Measurements from ENCODE around the gene CLCN7.

Gene CLCN7

DNA sequence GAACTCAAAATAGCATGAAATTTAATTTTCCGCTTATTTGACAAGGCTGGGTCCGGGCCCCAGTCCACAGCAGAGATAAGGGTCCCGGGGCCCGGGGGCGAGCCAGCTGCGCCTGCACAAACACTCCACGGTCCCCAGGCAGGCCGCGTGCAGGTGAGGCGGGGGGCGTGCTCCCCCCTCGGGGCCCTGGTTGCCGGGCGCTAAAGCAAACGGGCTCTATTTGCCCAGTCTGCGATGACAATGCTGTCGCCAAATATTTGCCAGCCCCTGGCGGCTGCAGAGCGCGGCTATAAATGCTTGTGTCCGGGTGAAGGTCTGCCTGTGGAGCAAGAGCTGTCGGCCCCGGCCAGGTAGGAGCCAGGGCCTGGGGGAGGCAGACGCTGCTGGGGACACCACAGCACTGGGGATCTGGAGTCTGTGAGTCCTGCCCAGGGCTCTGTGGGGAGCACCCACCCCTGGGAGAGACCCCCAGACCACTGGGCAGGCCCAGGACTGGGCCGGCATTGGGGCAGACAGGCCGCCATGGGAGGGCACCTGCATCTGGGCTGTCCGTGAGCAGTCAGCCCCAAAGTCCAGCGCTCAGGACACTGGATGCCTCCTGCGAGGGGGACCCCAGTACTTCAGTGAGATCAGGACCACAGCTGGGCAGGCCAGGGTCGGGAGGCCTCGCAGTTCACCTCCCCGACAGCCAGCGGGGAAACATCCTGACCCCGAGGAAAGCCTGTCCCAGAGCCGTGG lies 43.9 kb downstream of the CLCN7 start, which contains the start of gene PERCC1:
Gene PERCC1, plus strand, starts transcription at position 320 of the 738 bp plus-strand sequence. CDS start 1,516 bp downstream, outside the sequence.
- DNase-seq (ENCODE audit: low read depth), result no peak

DNA sequence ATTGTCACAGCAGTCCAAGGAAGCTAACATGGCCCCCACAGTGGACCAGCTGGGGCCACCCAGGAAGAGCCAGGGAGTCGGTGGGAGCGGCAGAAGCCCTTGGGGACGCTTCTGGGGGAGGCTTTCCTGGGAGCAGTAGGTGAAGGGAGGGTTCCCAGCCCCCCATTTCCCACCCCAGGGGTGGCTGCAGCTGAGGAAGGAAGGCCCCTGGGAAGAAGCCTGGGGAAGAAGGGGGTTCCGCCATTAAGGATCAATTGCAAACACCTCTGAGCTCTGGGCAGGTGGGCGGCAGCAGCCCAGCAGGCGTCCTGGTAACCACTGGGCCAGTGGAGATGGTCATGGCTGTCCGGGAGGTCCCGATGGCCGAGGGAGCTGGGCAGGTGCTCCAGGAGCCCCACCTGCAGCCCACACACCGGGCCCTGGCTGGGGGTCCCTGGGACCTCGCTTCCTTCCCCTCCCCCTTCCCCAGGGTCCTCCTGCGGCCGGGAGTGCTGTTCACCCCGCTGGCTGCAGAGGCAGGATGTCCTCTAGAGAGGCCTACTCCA lies 44.5 kb downstream of the CLCN7 start:
- no peak for DNase-seq (ENCODE audit: low read depth)

DNA sequence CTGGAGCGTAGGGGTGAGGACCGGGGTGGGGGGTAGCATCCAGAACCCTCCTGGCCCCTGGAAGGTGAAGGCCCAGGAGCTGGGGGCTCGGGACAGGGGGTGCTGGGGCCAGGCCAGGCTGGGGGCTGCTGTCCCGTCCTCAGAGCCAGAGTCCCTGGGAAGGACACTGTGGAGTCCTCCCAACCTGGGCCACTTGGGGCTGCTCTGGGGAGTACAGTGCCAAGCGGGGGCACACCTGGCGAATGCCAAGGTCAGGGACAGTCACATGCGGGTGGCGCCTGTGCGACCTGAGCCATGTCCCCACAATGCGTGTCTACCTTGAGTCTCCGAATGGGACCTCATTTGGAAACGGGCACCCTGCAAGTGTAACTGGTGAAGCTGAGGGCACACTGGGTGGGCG lies 45.2 kb downstream of the CLCN7 start:
- DNase-seq (ENCODE audit: low read depth), result no peak

- DNase-seq (ENCODE audit: low read depth), result no peak
These were observed 45.8 kb downstream of the CLCN7 start for GRCh38 chr16:1429012-1429411.

GRCh38 chr16:1428511-1428910 lies 46.3 kb downstream of the CLCN7 start:
- DNase-seq (ENCODE audit: low read depth), result peak; percentile 28

DNA sequence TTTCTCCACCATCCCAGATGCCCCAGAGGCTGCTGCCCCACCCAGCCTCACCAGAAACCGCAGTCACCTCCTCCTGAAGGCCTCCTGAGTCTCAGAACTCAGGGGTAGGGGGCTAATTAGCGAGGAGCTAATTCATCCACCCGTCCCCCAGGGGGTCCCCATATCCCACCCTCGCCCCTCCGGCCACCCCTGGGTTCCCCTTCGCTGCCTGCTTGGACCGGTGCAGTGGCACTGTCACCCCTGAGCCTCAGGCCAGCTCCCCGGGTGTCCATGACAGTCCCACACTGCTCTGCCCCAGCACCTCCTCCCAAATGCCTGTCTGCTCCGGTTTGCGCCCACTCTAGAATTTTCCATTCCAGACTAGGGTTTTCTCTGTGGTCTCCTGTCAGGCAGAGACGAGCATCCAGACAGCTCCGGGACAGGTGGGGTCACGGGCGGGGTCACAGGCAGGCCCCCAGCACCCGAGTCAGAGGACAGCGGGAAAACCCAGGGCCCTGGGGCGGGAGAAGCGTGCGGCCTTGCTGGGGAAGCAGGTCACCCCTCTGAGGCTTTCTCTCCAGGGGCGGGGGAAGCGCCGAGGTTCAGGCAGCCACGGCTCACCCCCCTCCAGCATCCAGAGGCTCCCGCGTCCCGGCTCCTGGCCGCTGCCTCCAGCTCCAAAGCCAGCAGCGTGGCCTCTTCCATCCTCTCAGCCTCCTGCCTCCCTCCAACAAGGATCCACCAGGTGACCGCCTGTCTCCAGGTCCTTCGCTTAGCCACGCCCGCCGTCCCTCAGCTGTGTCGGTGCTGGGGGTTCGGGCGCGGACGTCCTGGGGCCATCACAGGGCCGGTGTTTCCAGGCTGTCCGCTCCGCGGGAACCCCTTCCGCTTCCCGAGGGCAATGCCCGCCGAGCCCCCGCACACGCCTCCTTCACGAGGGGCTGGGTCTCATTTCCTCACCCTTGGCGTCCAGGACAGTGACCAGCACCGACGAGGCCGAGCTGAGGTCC lies 47.1 kb downstream of the CLCN7 start:
- no peak for DNase-seq (ENCODE audit: low read depth)

GRCh38 chr16:1426734-1427471 lies 47.9 kb downstream of the CLCN7 start:
- no peak for DNase-seq (ENCODE audit: low read depth)

- no peak for DNase-seq (ENCODE audit: low read depth)
These were observed 49.0 kb downstream of the CLCN7 start for GRCh38 chr16:1425616-1426370.

GRCh38 chr16:1424028-1424427 lies 50.8 kb downstream of the CLCN7 start:
- DNase-seq (ENCODE audit: low read depth), result no peak

- no peak for DNase-seq (ENCODE audit: low read depth)
These were observed 52.8 kb downstream of the CLCN7 start for GRCh38 chr16:1422076-1422475.

DNA sequence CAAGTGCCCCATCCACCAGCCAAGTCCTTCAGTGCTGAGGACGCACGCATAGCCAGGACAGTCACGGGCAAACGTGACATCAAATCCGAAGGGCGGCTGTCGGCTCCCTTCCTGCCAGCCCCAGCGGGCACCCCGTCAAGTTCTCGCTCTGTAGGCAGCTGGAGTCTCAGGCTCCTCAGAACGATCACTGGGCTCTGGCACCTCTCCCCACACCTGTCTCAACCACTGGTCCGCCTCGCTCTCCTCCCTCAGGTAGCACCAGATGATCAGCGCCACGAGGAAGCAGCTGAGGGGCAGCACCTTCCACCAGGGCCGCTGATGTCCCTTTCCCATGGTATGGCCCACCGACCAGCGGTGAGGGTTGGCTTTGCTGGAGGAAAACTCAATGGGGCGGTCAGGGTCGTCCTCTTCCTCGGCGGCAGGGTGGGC lies 54.7 kb downstream of the CLCN7 start:
- no peak for DNase-seq (ENCODE audit: low read depth)

- no peak for DNase-seq (ENCODE audit: low read depth)
These were observed 58.3 kb downstream of the CLCN7 start for GRCh38 chr16:1416521-1416941.

DNA sequence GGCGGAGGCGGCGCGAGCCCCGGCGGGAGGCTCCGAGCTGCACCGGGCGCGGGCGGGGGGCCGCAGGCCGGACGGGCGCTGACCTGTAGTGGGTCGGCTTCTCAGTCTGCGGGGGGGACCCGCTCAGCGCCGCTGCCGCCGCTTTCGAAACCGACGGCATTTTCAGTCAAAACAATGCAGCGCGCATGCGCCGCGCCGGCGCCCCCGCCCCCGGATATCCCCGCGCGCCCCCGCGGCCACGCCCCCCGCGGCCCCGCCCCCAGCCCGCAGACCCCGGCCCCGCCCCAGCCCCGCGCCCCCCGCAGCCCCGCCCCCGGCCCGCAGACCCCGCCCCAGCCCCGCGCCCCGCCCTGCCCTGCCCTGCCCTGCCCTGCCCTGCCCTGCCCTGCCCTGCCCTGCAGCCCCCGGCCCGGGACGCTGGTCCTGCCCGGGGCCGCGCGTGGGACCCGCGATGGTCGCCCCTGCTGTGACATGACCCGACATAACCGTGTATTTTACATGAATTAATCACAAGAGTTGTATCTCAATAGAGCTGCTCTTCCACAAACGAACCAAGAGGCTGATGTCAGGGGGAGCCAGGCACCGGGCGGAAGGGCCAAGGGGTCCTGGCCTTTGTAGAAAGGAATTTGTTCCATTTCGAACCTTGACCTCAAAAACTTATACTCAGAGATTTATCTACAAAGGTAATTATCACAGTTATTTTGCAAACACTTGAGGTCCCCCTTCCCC lies 60.1 kb downstream of the CLCN7 start, which contains the start of gene UNKL:
Gene UNKL, minus strand, starts transcription at position 173 of the 729 bp plus-strand sequence. Its CDS starts 13 bp downstream, at position 160.
- peak; percentile 80 for DNase-seq (ENCODE audit: low read depth)

DNA sequence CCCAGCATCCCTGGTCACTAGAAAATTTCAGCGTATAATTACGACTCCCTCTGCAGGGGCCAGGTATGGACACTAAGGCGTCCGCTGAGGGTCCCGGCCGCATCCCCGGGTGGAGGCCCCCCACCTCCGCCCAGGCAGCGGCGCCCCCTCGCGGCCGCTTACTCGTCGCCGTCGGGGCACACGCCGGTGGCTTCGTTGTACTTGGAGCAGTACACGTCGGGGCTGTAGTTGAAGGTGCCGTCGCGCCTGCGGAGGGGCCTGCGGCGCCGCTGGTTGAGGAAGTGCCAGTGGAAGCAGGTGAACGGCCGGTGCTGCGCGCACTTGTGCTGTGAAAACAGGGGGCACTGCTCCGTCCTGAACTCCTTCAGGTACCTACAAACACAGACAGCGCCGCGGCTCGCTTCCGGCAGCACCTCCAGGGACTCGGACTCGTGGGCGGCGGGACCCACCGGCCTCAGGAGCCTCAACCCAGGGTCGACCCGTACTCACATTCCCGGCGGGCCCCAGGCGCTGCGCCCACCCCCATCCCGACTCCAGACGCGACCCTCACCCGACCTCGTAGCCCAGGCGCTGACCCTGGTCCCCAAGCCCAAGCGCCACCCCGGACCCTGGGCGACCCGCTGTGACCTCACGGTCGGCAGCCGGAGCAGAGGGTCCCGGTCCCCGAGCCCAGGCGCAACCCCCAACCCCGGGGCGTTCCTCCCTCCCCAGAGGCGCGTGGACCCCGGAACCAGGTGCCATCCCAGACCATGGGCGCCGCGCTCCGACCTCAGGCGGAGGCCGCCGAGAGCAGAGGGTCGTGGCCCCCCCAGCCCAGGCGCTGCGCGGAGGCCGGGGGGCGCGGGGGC lies 60.9 kb downstream of the CLCN7 start:
- DNase-seq (ENCODE audit: low read depth), result peak; percentile 58

- DNase-seq (ENCODE audit: low read depth), result no peak
These were observed 62.0 kb downstream of the CLCN7 start for GRCh38 chr16:1412847-1413246.

DNA sequence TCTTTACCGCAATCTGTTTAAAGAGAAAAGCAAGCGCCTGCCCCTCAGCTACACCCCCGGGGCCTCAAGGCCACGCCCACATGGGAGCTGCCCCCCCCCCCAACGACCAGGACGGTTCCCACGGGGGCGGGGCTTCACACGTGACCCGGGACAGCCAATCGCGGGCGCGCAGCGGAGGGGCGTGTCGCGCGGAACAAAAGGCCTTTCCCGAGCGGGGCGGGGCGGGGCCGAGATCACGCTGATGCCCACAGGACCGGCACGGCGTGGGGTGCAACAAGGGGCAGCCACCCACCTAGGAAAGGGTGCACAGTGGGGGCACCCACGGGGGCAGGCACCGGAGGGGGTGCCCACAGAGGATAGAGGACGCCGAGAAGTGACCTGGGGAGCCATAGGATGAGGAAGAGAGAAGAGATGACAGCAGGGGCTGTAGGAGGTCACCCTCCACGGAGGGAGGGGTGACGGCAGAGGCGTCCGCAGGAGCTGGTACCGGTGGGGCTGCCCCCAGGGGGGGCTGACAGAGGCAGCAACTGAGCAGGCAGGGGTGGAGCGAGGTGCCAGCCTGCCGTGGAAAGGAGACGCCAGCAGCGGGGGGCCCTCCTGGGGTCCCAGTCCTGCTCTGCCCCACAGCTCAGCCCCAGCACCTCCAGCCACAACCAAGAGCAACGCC lies 66.5 kb downstream of the CLCN7 start:
- peak; percentile 99 for DNase-seq (ENCODE audit: low read depth)

GRCh38 chr16:1407753-1408152 lies 67.1 kb downstream of the CLCN7 start:
- no peak for DNase-seq (ENCODE audit: low read depth)

GRCh38 chr16:1403733-1404132 lies 71.1 kb downstream of the CLCN7 start:
- no peak for DNase-seq (ENCODE audit: low read depth)

- no peak for DNase-seq (ENCODE audit: low read depth)
These were observed 71.8 kb downstream of the CLCN7 start for GRCh38 chr16:1403036-1403435.

Measured in activated T-cell treated with anti-CD3 and anti-CD28 coated beads for 1 hour (primary cell).